GM06990 (cell line): Measurements from ENCODE around the gene RPL37.
"Not testable (repeated sequence)": the region's sequence is repeated elsewhere in the genome, so short reads cannot be mapped to it uniquely, and the experiment has no call there.

Experiments
- DNase-seq: peaks from one replicate; pipeline ENCODE4 v3.0.0-alpha.2; 2011; ENCODE audit not compliant: insufficient read length; ENCODE audit errors: extremely low read depth
- H3K27me3 ChIP-seq: replicated peaks from 2 replicates; pipeline ENCODE4 v1.6.0; 2011; ENCODE audit warnings: low read length; ENCODE audit not compliant: control insufficient read depth, insufficient read depth
- H3K36me3 ChIP-seq: 2 replicates; pipeline ENCODE4 v1.5.1; 2011; ENCODE audit warnings: low read length; ENCODE audit not compliant: control insufficient read depth, insufficient read depth
- H3K4me3 ChIP-seq: replicated peaks from 2 replicates; pipeline ENCODE4 v1.5.1; 2011; ENCODE audit warnings: low read depth, mild to moderate bottlenecking, control low read depth, low read length
- TF ChIP-seq, protein P1 (sequence below): IDR thresholded peaks from 2 replicates; pipeline ENCODE4 v1.5.1; 2011; ENCODE audit warnings: low read length, control low read depth, mild to moderate bottlenecking, inconsistent platforms; ENCODE audit not compliant: insufficient read depth, poor library complexity, severe bottlenecking

RPL37 gene

DNA sequence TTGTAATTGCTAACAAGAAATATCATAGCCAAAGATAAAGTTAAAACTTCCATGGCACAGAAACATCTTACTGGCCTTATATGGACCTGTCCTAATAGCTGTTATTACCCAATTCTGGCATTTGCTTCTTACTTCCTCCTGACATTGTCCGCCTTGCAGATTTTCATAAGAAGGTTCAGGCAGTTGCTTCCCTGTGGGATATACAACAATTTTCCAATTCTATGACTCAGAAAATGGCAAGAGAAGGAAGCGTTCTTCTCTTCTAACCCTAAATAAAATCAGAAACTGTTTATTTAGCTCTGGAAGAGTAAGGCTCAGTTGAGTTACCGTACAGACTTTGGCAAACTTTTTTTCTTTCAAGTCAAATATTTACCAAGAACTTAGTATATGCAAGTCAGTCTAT lies 38.5 kb downstream of the RPL37 start:
- TF ChIP-seq, protein P1, sequence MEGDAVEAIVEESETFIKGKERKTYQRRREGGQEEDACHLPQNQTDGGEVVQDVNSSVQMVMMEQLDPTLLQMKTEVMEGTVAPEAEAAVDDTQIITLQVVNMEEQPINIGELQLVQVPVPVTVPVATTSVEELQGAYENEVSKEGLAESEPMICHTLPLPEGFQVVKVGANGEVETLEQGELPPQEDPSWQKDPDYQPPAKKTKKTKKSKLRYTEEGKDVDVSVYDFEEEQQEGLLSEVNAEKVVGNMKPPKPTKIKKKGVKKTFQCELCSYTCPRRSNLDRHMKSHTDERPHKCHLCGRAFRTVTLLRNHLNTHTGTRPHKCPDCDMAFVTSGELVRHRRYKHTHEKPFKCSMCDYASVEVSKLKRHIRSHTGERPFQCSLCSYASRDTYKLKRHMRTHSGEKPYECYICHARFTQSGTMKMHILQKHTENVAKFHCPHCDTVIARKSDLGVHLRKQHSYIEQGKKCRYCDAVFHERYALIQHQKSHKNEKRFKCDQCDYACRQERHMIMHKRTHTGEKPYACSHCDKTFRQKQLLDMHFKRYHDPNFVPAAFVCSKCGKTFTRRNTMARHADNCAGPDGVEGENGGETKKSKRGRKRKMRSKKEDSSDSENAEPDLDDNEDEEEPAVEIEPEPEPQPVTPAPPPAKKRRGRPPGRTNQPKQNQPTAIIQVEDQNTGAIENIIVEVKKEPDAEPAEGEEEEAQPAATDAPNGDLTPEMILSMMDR, result no peak
- H3K27me3 ChIP-seq, result no peaks in the 10 kb centered on the region
- no peaks in the 10 kb centered on the region for H3K36me3 ChIP-seq
- DNase-seq, result no peak
- H3K4me3 ChIP-seq, result peak overlapping the region; percentile 90; the same call in 1 of the 2 replicates

GRCh38 chr5:40794877-40795276 lies 40.1 kb downstream of the RPL37 start:
- not testable (repeated sequence) for H3K36me3 ChIP-seq, DNase-seq, H3K27me3 ChIP-seq, H3K4me3 ChIP-seq

DNA sequence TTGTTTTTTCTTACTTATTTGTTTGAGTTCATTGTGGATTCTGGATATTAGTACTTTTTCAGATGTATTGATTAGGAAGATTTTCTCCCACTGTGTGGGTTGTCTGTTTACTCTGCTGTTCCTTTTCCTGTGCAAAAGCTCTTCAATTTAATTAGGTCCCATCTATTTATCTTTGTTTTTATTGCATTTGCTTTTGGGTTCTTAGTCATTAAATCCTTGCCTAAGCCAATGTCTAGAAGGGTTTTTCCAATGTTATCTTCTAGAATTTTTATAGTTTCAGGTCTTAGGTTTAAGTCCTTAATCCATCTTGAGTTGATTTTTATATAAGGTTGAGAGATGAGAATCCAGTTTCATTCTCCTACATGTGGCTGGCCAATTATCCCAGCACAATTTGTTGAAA lies 40.7 kb downstream of the RPL37 start:
- not testable (repeated sequence) for DNase-seq, H3K4me3 ChIP-seq, H3K36me3 ChIP-seq, H3K27me3 ChIP-seq

- DNase-seq, H3K27me3 ChIP-seq, H3K4me3 ChIP-seq, H3K36me3 ChIP-seq: not testable (repeated sequence)
Measured at GRCh38 chr5:40792691-40793090, 42.3 kb downstream of the RPL37 start.

GRCh38 chr5:40791715-40792139 lies 43.3 kb downstream of the RPL37 start:
- no peaks in the 10 kb centered on the region for H3K27me3 ChIP-seq
- no peak overlapping the region for H3K4me3 ChIP-seq
- no peaks in the 10 kb centered on the region for H3K36me3 ChIP-seq
- no peak for DNase-seq
- TF ChIP-seq, protein P1, result no peak

DNA sequence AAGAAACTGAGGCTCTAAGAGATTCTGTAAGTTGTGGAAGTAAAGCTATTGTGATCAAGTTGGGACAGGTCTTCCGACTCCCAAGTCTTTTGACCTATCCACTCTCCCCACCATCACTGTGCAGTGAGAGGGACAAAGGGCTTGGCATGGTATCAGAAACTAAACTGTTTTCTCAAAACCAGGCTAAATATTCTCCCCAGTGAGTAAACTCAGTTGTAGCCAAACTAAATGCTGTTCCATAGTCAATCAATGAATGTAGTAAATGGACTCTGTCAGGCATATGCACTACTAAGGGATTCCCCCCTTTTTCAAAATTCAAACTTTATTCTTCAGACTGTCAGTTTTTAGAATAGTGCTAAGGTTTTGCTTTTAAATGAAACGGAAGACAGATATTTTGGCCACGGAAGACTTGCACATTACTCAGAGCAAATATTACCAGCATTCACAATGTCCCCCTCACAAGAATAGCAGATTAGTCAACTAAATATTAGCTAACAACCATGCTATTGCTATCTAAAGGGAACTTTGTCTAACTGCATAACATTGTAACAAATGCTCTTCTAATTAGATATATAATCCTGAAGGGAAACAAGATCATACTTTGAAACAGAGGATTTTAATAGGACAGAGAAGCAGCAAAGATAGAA lies 44.0 kb downstream of the RPL37 start:
- DNase-seq, result no peak
- Histone ChIP-seq H3K4me3 (no peak overlapping the region), H3K36me3 (no peaks in the 10 kb centered on the region), H3K27me3 (no peaks in the 10 kb centered on the region)
- TF ChIP-seq, protein P1, result no peak

DNA sequence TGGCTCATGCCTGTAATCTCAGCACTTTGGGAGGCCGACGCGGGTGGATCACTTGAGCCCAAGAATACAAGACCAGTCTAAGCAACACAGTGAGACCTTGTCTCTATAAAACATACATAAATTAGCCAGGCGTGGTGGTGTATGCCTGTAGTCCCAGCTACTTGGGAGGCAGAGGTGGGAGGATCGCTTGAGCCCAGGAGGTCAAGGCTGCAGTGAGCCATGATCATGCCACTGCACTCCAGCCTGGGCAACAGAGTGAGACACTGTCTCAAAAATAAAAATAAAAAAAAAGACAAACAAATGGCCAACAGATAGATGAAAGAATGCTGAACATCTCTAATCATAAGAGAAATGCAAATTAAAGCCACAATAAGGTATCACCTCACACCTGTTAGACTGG lies 46.1 kb downstream of the RPL37 start:
- H3K27me3 ChIP-seq, DNase-seq, H3K4me3 ChIP-seq, H3K36me3 ChIP-seq: not testable (repeated sequence)

- no peak for DNase-seq
- Histone ChIP-seq H3K4me3 (no peak overlapping the region), H3K27me3 (no peaks in the 10 kb centered on the region), H3K36me3 (no peaks in the 10 kb centered on the region)
- TF ChIP-seq, protein P1, result no peak
Measured at GRCh38 chr5:40787986-40788385, 47.0 kb downstream of the RPL37 start.

- not testable (repeated sequence) for DNase-seq, H3K36me3 ChIP-seq, H3K27me3 ChIP-seq, H3K4me3 ChIP-seq
Measured at GRCh38 chr5:40786664-40787063, 48.4 kb downstream of the RPL37 start.
